Smooth muscle cell (in vitro differentiated cells): Measurements from ENCODE around the gene IQCM. TPM values are rescaled to one million over a fixed set of nuclear protein-coding genes. Genes with fewer than 3 reads are reported as not detected.

Source experiments
- DNase-seq: peaks from one replicate; lab custom pipeline; 2025; ENCODE audit not compliant: unreplicated experiment; lab: John Stamatoyannopoulos, UW
- H2AFZ ChIP-seq: fragments of 200-600 bp; sonication (generic); 2 replicates; pipeline ENCODE4 v1.6.0; 2016; ENCODE audit warnings: antibody characterized with exemption, low read depth, mild to moderate bottlenecking
- H3F3A ChIP-seq: fragments of 200-600 bp; sonication (generic); 2 replicates; pipeline ENCODE4 v1.6.0; 2017; ENCODE audit warnings: antibody characterized with exemption, low read depth
- H3K27ac ChIP-seq: fragments of 200-600 bp; sonication (generic); 2 replicates; pipeline ENCODE4 v1.5.1; 2016; ENCODE audit warnings: low read depth, mild to moderate bottlenecking
- H3K27me3 ChIP-seq: fragments of 200-600 bp; sonication (generic); 2 replicates; pipeline ENCODE4 v1.6.1; 2016; ENCODE audit warnings: low read depth, mild to moderate bottlenecking
- H3K36me3 ChIP-seq: fragments of 200-600 bp; sonication (generic); 2 replicates; pipeline ENCODE4 v1.5.1; 2016; ENCODE audit warnings: low read depth
- H3K4me1 ChIP-seq: fragments of 200-600 bp; sonication (generic); 2 replicates; pipeline ENCODE4 v1.5.1; 2016; ENCODE audit warnings: low read depth
- H3K4me2 ChIP-seq: fragments of 200-600 bp; sonication (generic); 2 replicates; pipeline ENCODE4 v1.6.0; 2016; ENCODE audit warnings: mild to moderate bottlenecking
- H3K4me3 ChIP-seq: fragments of 200-600 bp; sonication (generic); 2 replicates; pipeline ENCODE4 v1.5.1; 2016; ENCODE audit warnings: mild to moderate bottlenecking
- H3K79me2 ChIP-seq: fragments of 200-600 bp; sonication (generic); 2 replicates; pipeline ENCODE4 v1.6.0; 2016; ENCODE audit warnings: low read depth, mild to moderate bottlenecking
- H3K9ac ChIP-seq: fragments of 200-600 bp; sonication (generic); 2 replicates; pipeline ENCODE4 v1.6.0; 2016; ENCODE audit warnings: low read depth
- H3K9me3 ChIP-seq: fragments of 200-600 bp; sonication (generic); replicated peaks from 2 replicates; pipeline ENCODE4 v1.5.1; 2016; ENCODE audit warnings: low read depth
- H4K20me1 ChIP-seq: fragments of 200-600 bp; sonication (generic); 2 replicates; pipeline ENCODE4 v1.6.0; 2016; ENCODE audit warnings: low read depth
- WGBS: methylation state at CpG from one replicate; pipeline ENCODE4 v1.1.7; 2016; ENCODE audit warnings: low lambda C conversion rate; 5-methylcytosine and 5-hydroxymethylcytosine counted together
- polyA plus RNA-seq: library from polyadenylated mRNA; unstranded; fragments of >200 nt; fragmentation: Nextera tagmentation; extraction: Ambion mirVana; gene quantifications from 2 replicates; pipeline ENCODE4 v1.2.1, GENCODE V29; 2016
- total RNA-seq: library from RNA; depleted of rRNA; stranded (reverse); fragments of >200 nt; gene quantifications from 2 replicates; pipeline ENCODE4 v1.2.3, GENCODE V29; 2014
- TF ChIP-seq, protein P1 (sequence below): fragments of 200-600 bp; sonication (generic); IDR thresholded peaks from 2 replicates; pipeline ENCODE4 v1.5.1; 2017; ENCODE audit warnings: borderline replicate concordance, mild to moderate bottlenecking, antibody characterized with exemption; ENCODE audit not compliant: insufficient read depth, poor library complexity, severe bottlenecking

Gene IQCM
- total and polyA plus RNA-seq, 2 experiments from 2014 or later = not detected

DNA sequence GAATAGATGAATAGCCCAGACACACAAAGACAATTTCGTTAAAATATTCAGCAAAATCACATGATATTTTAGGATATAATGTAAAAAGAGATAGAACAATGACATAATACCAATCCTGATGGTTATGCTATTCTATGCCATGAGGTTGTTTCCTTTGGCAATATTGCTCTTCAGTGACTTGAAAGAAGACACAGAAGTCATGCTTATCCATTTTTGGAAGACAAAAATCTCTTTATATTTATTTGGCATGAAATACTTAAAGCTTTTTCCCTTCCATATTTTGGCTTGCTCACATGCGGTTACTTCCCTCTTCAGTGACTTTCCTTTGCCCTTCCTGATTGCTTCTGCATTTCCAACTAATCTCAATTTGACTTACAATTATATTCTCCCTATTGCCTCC is 314.8 kb downstream of the IQCM start:
- H4K20me1 ChIP-seq = no peaks in the 10 kb centered on the region
- no peak overlapping the region for H3K4me3 ChIP-seq
- H3K79me2 ChIP-seq = no peaks in the 10 kb centered on the region
- H3K27me3 ChIP-seq = no peaks in the 10 kb centered on the region
- TF ChIP-seq, protein P1, sequence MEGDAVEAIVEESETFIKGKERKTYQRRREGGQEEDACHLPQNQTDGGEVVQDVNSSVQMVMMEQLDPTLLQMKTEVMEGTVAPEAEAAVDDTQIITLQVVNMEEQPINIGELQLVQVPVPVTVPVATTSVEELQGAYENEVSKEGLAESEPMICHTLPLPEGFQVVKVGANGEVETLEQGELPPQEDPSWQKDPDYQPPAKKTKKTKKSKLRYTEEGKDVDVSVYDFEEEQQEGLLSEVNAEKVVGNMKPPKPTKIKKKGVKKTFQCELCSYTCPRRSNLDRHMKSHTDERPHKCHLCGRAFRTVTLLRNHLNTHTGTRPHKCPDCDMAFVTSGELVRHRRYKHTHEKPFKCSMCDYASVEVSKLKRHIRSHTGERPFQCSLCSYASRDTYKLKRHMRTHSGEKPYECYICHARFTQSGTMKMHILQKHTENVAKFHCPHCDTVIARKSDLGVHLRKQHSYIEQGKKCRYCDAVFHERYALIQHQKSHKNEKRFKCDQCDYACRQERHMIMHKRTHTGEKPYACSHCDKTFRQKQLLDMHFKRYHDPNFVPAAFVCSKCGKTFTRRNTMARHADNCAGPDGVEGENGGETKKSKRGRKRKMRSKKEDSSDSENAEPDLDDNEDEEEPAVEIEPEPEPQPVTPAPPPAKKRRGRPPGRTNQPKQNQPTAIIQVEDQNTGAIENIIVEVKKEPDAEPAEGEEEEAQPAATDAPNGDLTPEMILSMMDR = no peak
- no peaks in the 10 kb centered on the region for H3K36me3 ChIP-seq
- DNase-seq = no peak
- H3K9ac ChIP-seq = no peak overlapping the region
- no peaks in the 10 kb centered on the region for H3F3A ChIP-seq
- H2AFZ ChIP-seq = no peak overlapping the region
- no peak overlapping the region for H3K4me2 ChIP-seq
- 75% methylated on average over 2 of the region's 2 CpGs for whole genome bisulfite sequencing
- no peaks in the 10 kb centered on the region for H3K9me3 ChIP-seq
- H3K27ac ChIP-seq = no peak overlapping the region
- no peaks in the 10 kb centered on the region for H3K4me1 ChIP-seq

DNA sequence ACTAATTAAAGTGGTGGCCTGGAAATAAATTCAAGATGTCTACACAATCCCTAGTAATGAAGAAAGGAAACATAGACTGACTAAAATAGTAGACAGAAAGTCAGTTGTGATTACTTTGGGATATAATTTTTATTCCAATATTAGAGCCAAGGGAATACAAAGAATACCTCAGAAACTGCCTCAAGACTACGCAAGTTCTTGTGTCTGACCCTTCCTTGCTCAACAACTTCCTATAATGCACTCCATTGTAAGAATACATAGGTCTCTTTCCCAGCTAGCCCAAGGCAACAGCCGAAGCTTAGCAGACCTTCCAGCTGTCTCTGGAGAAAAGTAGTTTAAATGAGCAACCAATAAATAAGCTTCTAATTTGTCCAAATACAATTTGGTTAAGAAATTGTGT is 315.9 kb downstream of the IQCM start:
- H3K9ac ChIP-seq = no peak overlapping the region
- H3K27me3 ChIP-seq = no peaks in the 10 kb centered on the region
- WGBS = 85% methylated on average over 2 of the region's 2 CpGs
- H3K4me3 ChIP-seq = no peak overlapping the region
- no peak overlapping the region for H3K27ac ChIP-seq
- H3K36me3 ChIP-seq = no peaks in the 10 kb centered on the region
- no peaks in the 10 kb centered on the region for H3F3A ChIP-seq
- H3K9me3 ChIP-seq = no peaks in the 10 kb centered on the region
- H2AFZ ChIP-seq = no peak overlapping the region
- no peak for DNase-seq
- H3K79me2 ChIP-seq = no peaks in the 10 kb centered on the region
- TF ChIP-seq, protein P1 = no peak
- H4K20me1 ChIP-seq = no peaks in the 10 kb centered on the region
- no peak overlapping the region for H3K4me2 ChIP-seq
- no peaks in the 10 kb centered on the region for H3K4me1 ChIP-seq

DNA sequence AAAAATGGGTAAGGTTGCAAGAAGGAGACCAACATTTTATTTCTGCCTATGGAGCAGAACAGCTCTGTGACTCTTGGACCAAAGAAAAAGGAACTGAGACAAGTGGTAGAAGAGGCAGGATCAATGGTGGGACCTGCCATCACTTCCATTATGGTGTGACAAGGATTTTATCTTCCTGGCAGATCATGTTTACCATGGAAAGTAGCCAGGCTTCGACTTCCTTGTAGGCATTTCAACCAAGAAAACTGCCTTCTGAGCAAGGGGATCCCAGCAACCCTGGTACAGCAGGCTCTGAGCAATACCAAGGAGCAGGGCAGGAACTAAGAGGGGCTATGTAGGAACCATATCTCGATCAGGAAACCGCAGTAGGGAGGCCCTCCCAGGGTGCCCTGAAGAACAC is 317.4 kb downstream of the IQCM start:
- H3K4me1 ChIP-seq = no peaks in the 10 kb centered on the region
- 82% methylated on average over 3 of the region's 3 CpGs for WGBS
- no peak overlapping the region for H3K4me2 ChIP-seq
- no peaks in the 10 kb centered on the region for H3K27me3 ChIP-seq
- no peaks in the 10 kb centered on the region for H4K20me1 ChIP-seq
- H3K79me2 ChIP-seq = no peaks in the 10 kb centered on the region
- no peak for DNase-seq
- no peak overlapping the region for H2AFZ ChIP-seq
- H3K27ac ChIP-seq = no peak overlapping the region
- no peaks in the 10 kb centered on the region for H3K36me3 ChIP-seq
- no peaks in the 10 kb centered on the region for H3K9me3 ChIP-seq
- TF ChIP-seq, protein P1 = no peak
- H3K9ac ChIP-seq = no peak overlapping the region
- no peak overlapping the region for H3K4me3 ChIP-seq
- no peaks in the 10 kb centered on the region for H3F3A ChIP-seq

DNA sequence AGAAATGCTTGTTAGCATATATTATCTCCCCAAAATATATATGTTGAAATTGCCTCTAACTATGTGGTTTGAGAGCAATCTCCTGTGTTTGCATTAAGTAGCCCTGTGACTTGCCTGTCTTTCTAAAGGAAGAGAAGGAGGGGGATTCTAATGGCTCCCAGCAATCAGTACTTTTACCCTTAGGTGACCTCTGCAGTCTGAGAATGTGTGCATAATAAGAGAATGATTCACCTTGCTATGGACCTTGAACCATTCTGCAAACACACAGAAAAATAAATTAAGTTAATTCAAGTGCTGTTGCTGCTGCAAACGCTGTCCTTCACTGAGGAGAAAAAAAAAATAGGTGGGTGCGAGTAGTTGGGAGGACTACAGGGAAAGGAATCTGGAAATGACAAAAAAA is 322.2 kb downstream of the IQCM start:
- no peaks in the 10 kb centered on the region for H3K79me2 ChIP-seq
- no peak overlapping the region for H3K4me3 ChIP-seq
- no peaks in the 10 kb centered on the region for H3K36me3 ChIP-seq
- H4K20me1 ChIP-seq = no peaks in the 10 kb centered on the region
- no peak overlapping the region for H3K4me2 ChIP-seq
- H3K27me3 ChIP-seq = no peaks in the 10 kb centered on the region
- no peaks in the 10 kb centered on the region for H3F3A ChIP-seq
- H2AFZ ChIP-seq = no peak overlapping the region
- WGBS = 84% methylated on average over 2 of the region's 2 CpGs
- TF ChIP-seq, protein P1 = no peak
- no peak for DNase-seq
- no peak overlapping the region for H3K27ac ChIP-seq
- H3K9ac ChIP-seq = no peak overlapping the region
- no peaks in the 10 kb centered on the region for H3K9me3 ChIP-seq
- H3K4me1 ChIP-seq = no peaks in the 10 kb centered on the region
